SK-N-SH (cell line): ENCODE measurements around the gene MALAT1. TPM values are rescaled to one million over a fixed set of nuclear protein-coding genes. Genes with fewer than 3 reads are reported as not detected.
A peak's percentile ranks its signal among the peaks of the same experiment; 100 is the strongest.

Experiments
- CTCF ChIA-PET: fragments of 300-600, 350-600 bp; formaldehyde crosslinking; extraction: SDS; loops from one replicate; lab custom pipeline; 2021; lab: Yijun Ruan, JAX
- POLR2A ChIA-PET: fragments of 350-600 bp; sonication (Branson Sonifier 250); formaldehyde crosslinking; extraction: SDS; loops from one replicate; lab custom pipeline; 2020; ENCODE audit warnings: antibody characterized with exemption, inconsistent platforms; lab: Yijun Ruan, JAX
- DNase-seq: peaks from one replicate; pipeline ENCODE4 v3.0.0; 2012
- H2AFZ ChIP-seq: fragments of 200-600 bp; sonication (generic); 2 replicates; pipeline ENCODE4 v1.8.1; 2016; ENCODE audit warnings: antibody characterized with exemption, mild to moderate bottlenecking, low read depth
- H3F3A ChIP-seq: fragments of 200-600 bp; sonication (generic); replicated peaks from 2 replicates; pipeline ENCODE3; 2016; ENCODE audit warnings: antibody characterized with exemption, mild to moderate bottlenecking; ENCODE audit not compliant: insufficient read depth
- H3K27ac ChIP-seq, 2 experiments: fragments of 200-500 bp in 1 of 2; fragments of 200-600 bp in 1 of 2; sonication (Bioruptor generic) in 1 of 2; sonication (generic), shearing (Covaris generic) in 1 of 2; 2 replicates each; pipeline versions ENCODE4 v1.5.1 to v1.6.1; 2014 to 2016; ENCODE audit warnings: low read depth in 2 of 2, inconsistent platforms in 1 of 2, low read length in 1 of 2, mild to moderate bottlenecking in 1 of 2, mixed read lengths in 1 of 2
- H3K27me3 ChIP-seq: fragments of 200-600 bp; sonication (generic), shearing (Covaris generic); 2 replicates; pipeline ENCODE4 v1.6.1; 2016; ENCODE audit warnings: mixed run types; ENCODE audit not compliant: insufficient read depth
- H3K36me3 ChIP-seq, 2 experiments: fragments of 200-500 bp in 1 of 2; fragments of 200-600 bp in 1 of 2; sonication (Bioruptor generic) in 1 of 2; sonication (generic) in 1 of 2; replicated peaks in 1 of 2; 2 replicates each; pipeline versions ENCODE3 to v1.5.1; 2014 to 2016; ENCODE audit warnings: low read length in 1 of 2, mild to moderate bottlenecking in 1 of 2; ENCODE audit not compliant: insufficient read depth in 2 of 2, control insufficient read depth in 1 of 2
- H3K4me1 ChIP-seq, 2 experiments: fragments of 200-500 bp in 1 of 2; fragments of 200-600 bp in 1 of 2; sonication (Bioruptor generic) in 1 of 2; sonication (generic), shearing (Covaris generic) in 1 of 2; 2 replicates each; pipeline versions ENCODE4 v1.5.1 to v1.6.1; 2014 to 2016; ENCODE audit warnings: low read depth in 1 of 2, low read length in 1 of 2, mixed run types in 1 of 2; ENCODE audit not compliant: insufficient read depth in 2 of 2, control insufficient read depth in 1 of 2
- H3K4me2 ChIP-seq: fragments of 200-600 bp; sonication (generic), shearing (Covaris generic); 2 replicates; pipeline ENCODE4 v1.6.1; 2017; ENCODE audit warnings: mixed run types
- H3K4me3 ChIP-seq, 2 experiments: fragments of 200-500 bp in 1 of 2; fragments of 200-600 bp in 1 of 2; sonication (Bioruptor generic) in 1 of 2; sonication (generic), shearing (Covaris generic) in 1 of 2; 2 replicates each; pipeline versions ENCODE4 v1.5.1 to v1.8.1; 2014 to 2016; ENCODE audit warnings: low read depth in 2 of 2, inconsistent platforms in 1 of 2, low read length in 1 of 2, mild to moderate bottlenecking in 1 of 2, mixed read lengths in 1 of 2, moderate library complexity in 1 of 2
- H3K79me2 ChIP-seq: fragments of 200-600 bp; sonication (generic); 2 replicates; pipeline ENCODE4 v1.8.1; 2017; ENCODE audit warnings: mild to moderate bottlenecking; ENCODE audit not compliant: insufficient read depth
- H3K9ac ChIP-seq: fragments of 200-600 bp; sonication (generic); 2 replicates; pipeline ENCODE4 v1.6.1; 2017; ENCODE audit warnings: mixed run types
- H3K9me2 ChIP-seq: fragments of 200-600 bp; sonication (generic); 2 replicates; pipeline ENCODE4 v1.6.1; 2017; ENCODE audit warnings: mixed run types
- H3K9me3 ChIP-seq: fragments of 200-600 bp; sonication (generic); 2 replicates; pipeline ENCODE4 v1.6.1; 2017; ENCODE audit warnings: mixed run types, mild to moderate bottlenecking, moderate library complexity
- H4K20me1 ChIP-seq: fragments of 200-600 bp; sonication (generic); 2 replicates; pipeline ENCODE4 v1.6.1; 2017; ENCODE audit warnings: mild to moderate bottlenecking, mixed run types; ENCODE audit not compliant: insufficient read depth
- CTCF ChIP-seq: fragments of 200-600 bp; sonication (generic); IDR thresholded peaks from 2 replicates; pipeline ENCODE4 v1.6.1; 2017; ENCODE audit warnings: antibody characterized with exemption, mild to moderate bottlenecking, moderate library complexity
- EP300 ChIP-seq, 2 experiments: IDR thresholded peaks; 2 replicates each; pipeline versions ENCODE4 v1.4.0 to v1.6.1; 2012; ENCODE audit warnings: borderline replicate concordance in 1 of 2, low read depth in 1 of 2, low read length in 1 of 2
- EZH2phosphoT487 ChIP-seq: fragments of 200-600 bp; sonication (generic); IDR thresholded peaks from 2 replicates; pipeline ENCODE4 v1.6.1; 2017; ENCODE audit warnings: low read depth, mixed run types, mild to moderate bottlenecking, antibody characterized with exemption, moderate library complexity, borderline replicate concordance
- FOSL2 ChIP-seq: IDR thresholded peaks from 2 replicates; pipeline ENCODE4 v1.4.0; 2012; ENCODE audit warnings: low read depth, mild to moderate bottlenecking, moderate library complexity, borderline replicate concordance
- FOXM1 ChIP-seq: IDR thresholded peaks from 2 replicates; pipeline ENCODE4 v1.4.0; 2012; ENCODE audit warnings: low read depth, mild to moderate bottlenecking
- GABPA ChIP-seq: IDR thresholded peaks from 2 replicates; pipeline ENCODE4 v1.4.0; 2012; ENCODE audit warnings: low read depth, mild to moderate bottlenecking
- GATA2 ChIP-seq: sonication (generic); formaldehyde crosslinking; IDR thresholded peaks from 2 replicates; pipeline ENCODE4 v1.5.0; 2020; ENCODE audit warnings: mild to moderate bottlenecking, missing genetic modification reagents
- IRF3 ChIP-seq: fragments of 150-350 bp; IDR thresholded peaks from 2 replicates; pipeline ENCODE4 v1.6.1; 2016; ENCODE audit warnings: mild to moderate bottlenecking, low read depth, low read length
- JUND ChIP-seq: IDR thresholded peaks from 2 replicates; pipeline ENCODE4 v1.4.0; 2012
- MEF2A ChIP-seq: IDR thresholded peaks from 2 replicates; pipeline ENCODE4 v1.4.0; 2012; ENCODE audit warnings: low read depth, borderline replicate concordance
- MXI1 ChIP-seq: IDR thresholded peaks from 2 replicates; pipeline ENCODE4 v1.6.1; 2012; ENCODE audit warnings: mild to moderate bottlenecking, low read depth, low read length, improper control_type of control experiment
- NFIC ChIP-seq: IDR thresholded peaks from 2 replicates; pipeline ENCODE4 v1.4.0; 2012; ENCODE audit warnings: borderline replicate concordance
- PBX3 ChIP-seq: IDR thresholded peaks from 2 replicates; pipeline ENCODE4; 2012
- RCOR1 ChIP-seq: fragments of 150-350 bp; IDR thresholded peaks from 2 replicates; pipeline ENCODE4 v1.6.1; 2017; ENCODE audit warnings: antibody characterized with exemption, low read length
- RFX5 ChIP-seq: IDR thresholded peaks from 2 replicates; pipeline ENCODE4 v1.6.1; 2012; ENCODE audit warnings: mild to moderate bottlenecking, improper control_type of control experiment, low read length
- RXRA ChIP-seq: IDR thresholded peaks from 2 replicates; pipeline ENCODE4 v1.4.0; 2012; ENCODE audit warnings: low read depth, mild to moderate bottlenecking, borderline replicate concordance
- SIN3A ChIP-seq: IDR thresholded peaks from 2 replicates; pipeline ENCODE4 v1.6.1; 2012; ENCODE audit warnings: low read depth, mild to moderate bottlenecking, low read length, moderate library complexity, borderline replicate concordance
- SMC3 ChIP-seq: IDR thresholded peaks from 2 replicates; pipeline ENCODE4 v1.6.1; 2012; ENCODE audit warnings: low read depth, low read length, improper control_type of control experiment
- TAF1 ChIP-seq: IDR thresholded peaks from 2 replicates; pipeline ENCODE4 v1.6.1; 2012; ENCODE audit warnings: low read depth, mild to moderate bottlenecking, low read length, moderate library complexity, borderline replicate concordance
- TEAD4 ChIP-seq: IDR thresholded peaks from 2 replicates; pipeline ENCODE4 v1.4.0; 2012; ENCODE audit warnings: mild to moderate bottlenecking, borderline replicate concordance; ENCODE audit not compliant: insufficient read depth
- USF1 ChIP-seq: IDR thresholded peaks from 2 replicates; pipeline ENCODE4 v1.4.0; 2012; ENCODE audit warnings: low read depth, borderline replicate concordance
- USF2 ChIP-seq: fragments of 150-350 bp; IDR thresholded peaks from 2 replicates; pipeline ENCODE4 v1.6.1; 2017; ENCODE audit warnings: antibody characterized with exemption, low read length, low read depth, borderline replicate concordance
- ZBTB33 ChIP-seq: IDR thresholded peaks from 2 replicates; pipeline ENCODE4 v1.4.0; 2012; ENCODE audit warnings: low read depth, borderline replicate concordance
- WGBS: methylation state at CpG from one replicate; pipeline ENCODE4 v1.1.6; 2017; ENCODE audit warnings: low lambda C conversion rate; 5-methylcytosine and 5-hydroxymethylcytosine counted together
- polyA plus RNA-seq, 3 experiments: library from polyadenylated mRNA; depleted of rRNA; stranded (reverse); fragments of >200 nt; gene quantifications; 2 replicates each; pipeline ENCODE4 v1.2.3, GENCODE V29; 2012

Gene MALAT1
- polyA plus RNA-seq, 1 of the 3 experiments (the other 2 are of a cell fraction), result 285 TPM

GRCh38 chr11:65497141-65498041 lies 1.5 kb upstream of the MALAT1 start:
- H4K20me1 ChIP-seq, result peaks cover 34% of the 10 kb centered on the region
- no peaks in the 10 kb centered on the region for H3K9me3 ChIP-seq
- CTCF ChIA-PET, result interaction anchor here (0.7 to 5.9 kb wide), 14 partner anchors 9 to 208 kb away, joined by 3 to 78 read pairs (median 6); partner anchors contain the start of genes FRMD8 and NEAT1
- peaks cover 23 to 33% of the 10 kb centered on the region in 2 experiments for H3K36me3 ChIP-seq
- WGBS, result 2% methylated on average over 13 of the region's 61 CpGs
- no peaks in the 10 kb centered on the region for H3K27me3 ChIP-seq
- H2AFZ ChIP-seq, result no peak overlapping the region
- no peaks in the 10 kb centered on the region for H3K9me2 ChIP-seq
- peaks cover 78% of the 10 kb centered on the region for H3F3A ChIP-seq
- peak; percentile 91 for DNase-seq
- peaks cover 86% of the 10 kb centered on the region for H3K79me2 ChIP-seq
- H3K4me2 ChIP-seq, result peak overlapping the region; percentile 96
- POLR2A ChIA-PET, result interaction anchor here (0.6 to 26.8 kb wide), 14 partner anchors 10 to 374 kb away, joined by 3 to 1027 read pairs (median 12); partner anchors contain the start of genes NEAT1, PCNX3 and SLC25A45
- H3K9ac ChIP-seq, result peak overlapping the region; percentile 100
- H3K27ac ChIP-seq, result peak overlapping the region; percentile 100
- peaks cover 32 to 36% of the 10 kb centered on the region in 2 experiments for H3K4me1 ChIP-seq
- H3K4me3 ChIP-seq, result peak overlapping the region; percentile 84 to 87
- no peak for TF ChIP-seq IRF3
- TF ChIP-seq ZBTB33, result no peak; the same call in none of the 2 replicates
- TF ChIP-seq SMC3, result peak; percentile 31
- TF ChIP-seq RFX5, result peak; percentile 59; the same call in 1 of the 2 replicates
- peak; percentile 72 for TF ChIP-seq PBX3
- TF ChIP-seq FOXM1, result peak; percentile 89; the same call in 1 of the 2 replicates
- no peak for TF ChIP-seq GATA2 (CRISPR knock-in tag)
- TF ChIP-seq TEAD4, result peak; percentile 15; the same call in 1 of the 2 replicates
- TF ChIP-seq SIN3A, result peak; percentile 98; the same call in 1 of the 2 replicates
- no peak; the same call in 1 of the 2 replicates for TF ChIP-seq RCOR1
- peak; percentile 45; the same call in 1 of the 2 replicates for TF ChIP-seq NFIC
- no peak for TF ChIP-seq USF1
- TF ChIP-seq FOSL2, result no peak
- no peak for TF ChIP-seq USF2
- no peak for TF ChIP-seq EZH2phosphoT487
- peak; percentile 92 to 95 for TF ChIP-seq EP300 (IDR thresholded peaks at IDR 0.05; ENCODE audit: borderline replicate concordance in 1 of 2, low read depth in 1 of 2, low read length in 1 of 2)
- peak; percentile 98 for TF ChIP-seq TAF1
- TF ChIP-seq CTCF, result peak; percentile 15; the same call in 1 of the 2 replicates
- peak; percentile 50; the same call in 1 of the 2 replicates for TF ChIP-seq RXRA
- no peak for TF ChIP-seq GABPA
- no peak for TF ChIP-seq JUND
- TF ChIP-seq MXI1, result peak; percentile 82; the same call in 1 of the 2 replicates
- peak; percentile 83; the same call in 1 of the 2 replicates for TF ChIP-seq MEF2A
